Prostate gland (tissue), 2 donors: Measurements from ENCODE around the gene BPIFB1.

Experiments used
- CTCF ChIP-seq, 4 experiments: fragments of 200-600 bp in 2 of 4; fragments of 450-650 bp in 2 of 4; sonication (generic) in 2 of 4; IDR thresholded peaks; 1 replicate in 3 of 4; 2 replicates in 1 of 4; pipeline ENCODE4 v1.5.1; 2016 to 2019; ENCODE audit warnings: antibody characterized with exemption in 4 of 4, mild to moderate bottlenecking in 2 of 4, moderate library complexity in 2 of 4
- POLR2A ChIP-seq: fragments of 450-650 bp; IDR thresholded peaks from one replicate; pipeline ENCODE4 v1.6.1; 2016; ENCODE audit warnings: antibody characterized with exemption, mild to moderate bottlenecking
- POLR2AphosphoS5 ChIP-seq: sonication (generic); formaldehyde crosslinking; IDR thresholded peaks from one replicate; pipeline ENCODE4 v1.6.1; 2017; ENCODE audit warnings: antibody characterized with exemption

GRCh38 chr20:33337531-33338165 is 54.6 kb downstream of the BPIFB1 start:
- TF ChIP-seq CTCF (IDR thresholded peaks at IDR 0.05) = no peak
- no peak for TF ChIP-seq POLR2AphosphoS5
- no peak for TF ChIP-seq POLR2A
